ENCODE results near the gene JAK1. TPM values are rescaled to one million over a fixed set of nuclear protein-coding genes. Genes with fewer than 3 reads are reported as not detected.

Gene JAK1
- total RNA-seq, 1 experiment from 2014 or later, result 44.1 TPM

DNA sequence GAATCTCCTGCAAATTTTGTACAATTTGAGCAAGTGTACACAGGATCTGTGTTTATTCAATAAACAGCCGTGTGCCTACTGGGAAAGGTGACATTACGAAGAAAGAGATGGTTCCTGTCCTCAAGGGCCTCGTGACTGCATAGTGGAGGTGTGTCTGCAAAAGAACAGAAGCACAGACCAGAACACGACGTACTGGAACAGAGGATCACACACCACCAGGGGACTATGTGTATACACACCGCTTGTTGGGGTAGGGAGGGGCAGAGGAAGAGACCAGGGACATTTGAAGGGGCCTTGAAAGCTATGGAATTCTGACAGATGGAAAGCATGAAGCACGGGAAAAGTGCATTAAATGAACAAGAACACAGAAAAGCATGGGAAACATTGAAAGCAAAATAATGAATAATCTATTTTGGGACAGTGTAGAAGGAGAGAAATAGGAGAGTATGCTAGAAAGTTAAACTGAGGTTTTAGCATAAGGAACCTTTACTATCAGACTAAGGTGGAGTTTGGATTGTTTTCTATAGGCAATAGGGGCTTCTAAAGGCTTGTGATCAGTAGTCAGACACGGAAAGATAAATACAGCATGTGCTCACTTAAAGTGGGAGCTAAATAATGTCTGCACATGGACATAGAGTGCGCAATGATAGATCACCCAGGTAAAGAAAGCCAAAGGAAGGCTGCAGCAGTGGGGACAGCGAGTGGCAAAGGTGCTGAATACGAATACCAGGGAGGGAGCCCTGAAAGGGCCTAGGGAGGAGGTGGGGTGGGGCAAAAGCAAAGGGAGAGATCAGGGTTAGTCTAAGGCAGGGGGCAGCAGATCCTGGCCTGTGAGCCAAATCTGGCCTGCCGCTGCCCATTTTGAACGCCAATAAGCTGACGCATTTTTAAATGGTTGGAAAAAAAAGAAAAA lies 11.0 kb downstream of the JAK1 start:
- DNase-seq (no peak), ATAC-seq (no peak)
- Histone ChIP-seq H3K27ac (ENCODE audit: low read length) (no peak overlapping the region), H2AFZ (ENCODE audit: low read length) (no peak overlapping the region), H3K4me3 (ENCODE audit: low read length) (no peak overlapping the region), H3K36me3 (ENCODE audit: low read depth, low read length) (no peaks in the 10 kb centered on the region), H3K27me3 (ENCODE audit: low read length) (no peaks in the 10 kb centered on the region), H4K20me1 (ENCODE audit: low read length) (0 out of 2 replicates have a peak, but pooled peaks cover 6% of the 10 kb centered on the region), H3K4me1 (ENCODE audit: insufficient read depth, low read length) (peaks cover 13% of the 10 kb centered on the region), H3K9me3 (ENCODE audit: low read length) (no peaks in the 10 kb centered on the region), H3K79me2 (ENCODE audit: low read length) (peaks cover 82% of the 10 kb centered on the region), H3F3A (ENCODE audit: low read length, unreplicated experiment) (no peaks in the 10 kb centered on the region), H3K9me2 (replicated peaks; ENCODE audit: low read length) (no peaks in the 10 kb centered on the region), H3K9ac (ENCODE audit: low read length) (no peak overlapping the region), H3K4me2 (ENCODE audit: low read length) (no peak overlapping the region)
- intact Hi-C loops (cut with micrococcal nuclease), result no loop called here
- BruUV-seq (replicated peaks), result no TSS peak
- CTCF ChIA-PET, result no interaction called here
- POLR2A ChIA-PET (ENCODE audit: unreplicated experiment), result no interaction called here
- TF ChIP-seq, protein P1, sequence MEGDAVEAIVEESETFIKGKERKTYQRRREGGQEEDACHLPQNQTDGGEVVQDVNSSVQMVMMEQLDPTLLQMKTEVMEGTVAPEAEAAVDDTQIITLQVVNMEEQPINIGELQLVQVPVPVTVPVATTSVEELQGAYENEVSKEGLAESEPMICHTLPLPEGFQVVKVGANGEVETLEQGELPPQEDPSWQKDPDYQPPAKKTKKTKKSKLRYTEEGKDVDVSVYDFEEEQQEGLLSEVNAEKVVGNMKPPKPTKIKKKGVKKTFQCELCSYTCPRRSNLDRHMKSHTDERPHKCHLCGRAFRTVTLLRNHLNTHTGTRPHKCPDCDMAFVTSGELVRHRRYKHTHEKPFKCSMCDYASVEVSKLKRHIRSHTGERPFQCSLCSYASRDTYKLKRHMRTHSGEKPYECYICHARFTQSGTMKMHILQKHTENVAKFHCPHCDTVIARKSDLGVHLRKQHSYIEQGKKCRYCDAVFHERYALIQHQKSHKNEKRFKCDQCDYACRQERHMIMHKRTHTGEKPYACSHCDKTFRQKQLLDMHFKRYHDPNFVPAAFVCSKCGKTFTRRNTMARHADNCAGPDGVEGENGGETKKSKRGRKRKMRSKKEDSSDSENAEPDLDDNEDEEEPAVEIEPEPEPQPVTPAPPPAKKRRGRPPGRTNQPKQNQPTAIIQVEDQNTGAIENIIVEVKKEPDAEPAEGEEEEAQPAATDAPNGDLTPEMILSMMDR (conservative IDR thresholded peaks at IDR 0.05; ENCODE audit: low read depth, low read length), result no peak
- TF ChIP-seq EZH2 (IDR thresholded peaks at IDR 0.05; ENCODE audit: low read length, unreplicated experiment) (no peak), EZH2phosphoT487 (IDR thresholded peaks at IDR 0.05; ENCODE audit: borderline replicate concordance, low read length) (no peak)

DNA sequence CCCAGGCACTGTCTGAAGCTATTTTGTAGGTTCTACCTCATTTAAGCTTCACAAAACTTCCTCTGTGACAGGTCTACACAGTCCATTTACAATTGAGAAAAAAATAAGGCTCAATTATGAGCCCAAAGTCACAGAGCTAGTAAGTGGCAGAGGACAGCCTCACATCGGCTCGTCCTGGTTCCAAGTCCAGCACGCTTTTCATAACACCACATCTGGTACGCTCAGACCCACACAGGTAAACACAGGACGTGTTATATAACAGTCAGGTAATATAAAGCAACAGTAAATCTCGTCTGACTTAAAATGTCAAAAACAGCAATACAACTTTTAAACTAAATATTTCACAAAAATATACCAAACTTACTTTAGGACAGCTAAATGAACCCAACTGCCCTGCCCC lies 13.1 kb downstream of the JAK1 start:
- no peak for ATAC-seq
- Histone ChIP-seq H3K79me2 (ENCODE audit: low read length) (peaks cover 76% of the 10 kb centered on the region), H3K27me3 (ENCODE audit: low read length) (no peaks in the 10 kb centered on the region), H3K4me3 (ENCODE audit: low read length) (no peak overlapping the region), H3F3A (ENCODE audit: low read length, unreplicated experiment) (no peaks in the 10 kb centered on the region), H3K27ac (ENCODE audit: low read length) (no peak overlapping the region), H3K4me2 (ENCODE audit: low read length) (no peak overlapping the region), H3K9me3 (ENCODE audit: low read length) (no peaks in the 10 kb centered on the region), H2AFZ (ENCODE audit: low read length) (no peak overlapping the region), H3K9me2 (replicated peaks; ENCODE audit: low read length) (no peaks in the 10 kb centered on the region), H3K9ac (ENCODE audit: low read length) (no peak overlapping the region), H4K20me1 (ENCODE audit: low read length) (peaks cover 17% of the 10 kb centered on the region; the same call in 1 of the 2 replicates), H3K4me1 (ENCODE audit: insufficient read depth, low read length) (peaks cover 18% of the 10 kb centered on the region), H3K36me3 (ENCODE audit: low read depth, low read length) (no peaks in the 10 kb centered on the region)
- no TSS peak for BruUV-seq (replicated peaks)
- intact Hi-C loops (cut with micrococcal nuclease), result no loop called here
- TF ChIP-seq EZH2 (IDR thresholded peaks at IDR 0.05; ENCODE audit: low read length, unreplicated experiment) (no peak), EZH2phosphoT487 (IDR thresholded peaks at IDR 0.05; ENCODE audit: borderline replicate concordance, low read length) (no peak)
- TF ChIP-seq, protein P1 (conservative IDR thresholded peaks at IDR 0.05; ENCODE audit: low read depth, low read length), result no peak
- POLR2A ChIA-PET (ENCODE audit: unreplicated experiment), result interaction anchor here (0.6 kb wide), 1 partner anchor 77 kb away, joined by 5 read pairs; no protein-coding TSS in a partner anchor
- CTCF ChIA-PET, result no interaction called here
- no peak for DNase-seq

DNA sequence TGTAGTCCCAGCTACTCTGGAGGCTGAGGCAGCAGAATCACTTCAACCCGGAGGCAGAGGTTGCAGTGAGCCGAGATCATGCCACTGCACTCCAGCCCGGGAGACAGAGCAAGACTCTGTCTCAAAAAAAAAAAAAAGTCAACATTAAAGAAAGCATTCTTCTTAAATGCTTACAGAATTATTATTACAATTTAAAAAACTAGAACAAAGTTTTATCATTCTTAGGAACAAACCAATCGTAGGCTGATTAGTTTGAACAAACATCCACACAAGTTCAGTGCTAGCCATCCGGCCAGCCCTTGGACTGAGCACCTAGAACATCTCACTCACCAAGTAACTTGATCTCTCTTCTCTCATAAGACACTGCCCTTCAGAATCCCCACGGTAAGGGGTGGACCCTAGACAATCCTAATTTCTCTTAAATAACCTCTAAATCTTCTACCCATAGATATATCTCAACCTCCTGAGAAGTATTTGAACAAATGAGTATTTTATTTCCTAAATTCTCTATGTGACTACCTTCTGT lies 16.0 kb downstream of the JAK1 start:
- DNase-seq, result no peak
- Histone ChIP-seq H3K27me3 (ENCODE audit: low read length) (no peaks in the 10 kb centered on the region), H3K9me3 (ENCODE audit: low read length) (no peaks in the 10 kb centered on the region), H3K4me1 (ENCODE audit: insufficient read depth, low read length) (peaks cover 8% of the 10 kb centered on the region), H4K20me1 (ENCODE audit: low read length) (peaks cover 21% of the 10 kb centered on the region; the same call in 1 of the 2 replicates), H2AFZ (ENCODE audit: low read length) (no peak overlapping the region), H3K4me3 (ENCODE audit: low read length) (no peak overlapping the region), H3K4me2 (ENCODE audit: low read length) (no peak overlapping the region), H3K27ac (ENCODE audit: low read length) (no peak overlapping the region), H3F3A (ENCODE audit: low read length, unreplicated experiment) (no peaks in the 10 kb centered on the region), H3K9ac (ENCODE audit: low read length) (no peak overlapping the region), H3K9me2 (replicated peaks; ENCODE audit: low read length) (no peaks in the 10 kb centered on the region), H3K79me2 (ENCODE audit: low read length) (peaks cover 75% of the 10 kb centered on the region), H3K36me3 (ENCODE audit: low read depth, low read length) (no peaks in the 10 kb centered on the region)
- ChIA-PET CTCF (no interaction called here), POLR2A (ENCODE audit: unreplicated experiment) (no interaction called here)
- no peak for ATAC-seq
- intact Hi-C loops (cut with micrococcal nuclease), result no loop called here
- no TSS peak for BruUV-seq (replicated peaks)
- TF ChIP-seq EZH2phosphoT487 (IDR thresholded peaks at IDR 0.05; ENCODE audit: borderline replicate concordance, low read length), result no peak
- TF ChIP-seq, protein P1 (conservative IDR thresholded peaks at IDR 0.05; ENCODE audit: low read depth, low read length), result no peak
- no peak for TF ChIP-seq EZH2 (IDR thresholded peaks at IDR 0.05; ENCODE audit: low read length, unreplicated experiment)

All from PC-3 (cell line).